ENCODE data around the gene CFAP299.
"Not testable (repeated sequence)": the region's sequence is repeated elsewhere in the genome, so short reads cannot be mapped to it uniquely, and the experiment has no call there.

CFAP299 gene

GRCh38 chr4:80393246-80393969, 57.9 kb downstream of the CFAP299 start:
- no peak for DNase-seq

- no peak for DNase-seq
Measured at GRCh38 chr4:80393970-80394250, 58.4 kb downstream of the CFAP299 start.

GRCh38 chr4:80407246-80407645, 71.7 kb downstream of the CFAP299 start:
- DNase-seq, result no peak

GRCh38 chr4:80409809-80410208, 74.3 kb downstream of the CFAP299 start:
- DNase-seq, result no peak

- no peak for DNase-seq
Measured at GRCh38 chr4:80412322-80412721, 76.8 kb downstream of the CFAP299 start.

DNA sequence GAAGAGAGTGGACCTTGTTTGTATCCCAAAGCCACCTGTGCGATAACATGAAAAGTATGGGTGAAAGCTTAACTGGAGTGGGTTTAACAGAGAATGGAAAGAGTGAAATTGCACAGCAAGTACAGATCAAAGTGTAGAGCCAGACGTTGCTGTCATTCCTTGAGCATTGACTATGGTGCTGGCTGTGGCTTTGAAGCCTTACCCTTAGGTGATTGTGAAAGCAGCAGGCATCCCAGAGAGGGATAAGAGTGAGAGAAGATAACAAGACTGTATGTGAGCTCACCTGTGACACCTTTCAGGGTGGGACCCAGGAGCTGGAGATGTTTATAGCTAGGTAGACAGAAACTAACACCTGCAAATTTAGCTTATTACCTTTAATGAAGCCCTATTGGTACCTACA, 77.6 kb downstream of the CFAP299 start:
- DNase-seq, result no peak

DNA sequence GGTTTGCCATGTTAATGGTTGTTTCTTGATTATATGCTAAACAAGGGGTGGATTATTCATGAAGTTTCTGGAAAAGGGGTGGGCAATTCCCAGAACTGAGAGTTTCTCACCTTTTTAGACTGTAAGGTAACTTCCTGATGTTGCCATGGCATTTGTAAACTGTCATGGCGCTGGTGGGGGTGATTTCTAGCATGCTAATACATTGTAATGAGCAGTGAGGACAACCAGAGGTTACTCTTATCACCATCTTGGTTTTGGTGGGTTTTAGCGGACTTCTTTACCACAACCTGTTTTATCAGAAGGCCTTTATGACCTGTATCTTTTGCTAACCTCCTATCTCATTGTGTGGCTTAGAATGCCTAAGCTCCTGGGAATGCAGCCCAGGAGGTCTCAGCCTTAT, 81.5 kb downstream of the CFAP299 start:
- no peak for DNase-seq

DNA sequence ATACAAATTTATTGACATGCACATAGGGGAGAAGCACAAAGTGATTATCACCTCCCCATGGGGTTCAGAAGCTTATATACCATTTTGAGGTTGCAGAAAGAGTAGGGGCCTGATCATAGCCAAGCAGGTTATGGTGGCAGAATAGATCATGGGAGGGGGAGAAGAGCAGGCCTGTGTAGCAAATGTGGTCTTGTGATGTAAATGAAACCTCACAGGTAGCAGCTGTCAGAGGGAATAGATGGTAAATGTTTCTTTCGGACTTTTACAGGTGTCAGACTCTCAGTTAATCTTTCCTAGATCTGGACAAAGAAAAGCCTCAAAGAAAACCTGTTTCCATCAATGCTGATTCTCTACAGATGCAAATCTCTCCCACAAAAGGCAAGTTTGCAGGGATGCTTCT, 84.4 kb downstream of the CFAP299 start:
- no peak for DNase-seq

GRCh38 chr4:80420638-80421037, 85.1 kb downstream of the CFAP299 start:
- no peak for DNase-seq

DNA sequence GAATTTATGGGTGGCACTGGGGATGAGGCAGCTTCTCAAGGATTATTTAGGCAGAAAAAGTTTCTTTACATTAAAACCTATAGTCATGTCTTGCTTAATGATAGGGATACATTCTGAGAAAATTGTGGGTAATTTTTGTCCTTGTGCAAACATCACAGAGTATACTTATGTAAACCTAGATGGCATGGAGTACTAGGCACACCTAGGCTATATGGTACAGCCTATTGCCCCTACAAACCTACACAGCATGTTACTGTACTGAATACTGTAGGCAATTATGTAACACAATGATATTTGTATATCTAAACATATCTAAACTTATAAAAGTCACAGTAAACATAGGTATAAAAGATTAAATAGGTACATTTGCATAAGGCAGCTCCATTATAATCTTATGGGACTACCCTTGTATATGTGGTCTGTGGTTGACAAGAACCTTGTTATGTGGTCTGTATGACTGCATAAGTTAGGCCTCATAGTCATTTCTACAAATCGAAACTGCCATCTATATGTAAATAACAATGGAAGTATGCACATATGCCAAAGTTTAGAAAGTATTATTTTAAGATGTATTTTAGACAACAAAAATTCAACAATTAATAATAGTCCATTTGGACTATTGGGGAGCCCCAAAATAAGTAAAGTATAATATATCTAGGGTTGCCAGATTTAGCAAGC, 87.3 kb downstream of the CFAP299 start:
- no peak for DNase-seq

- DNase-seq, result no peak
Measured at GRCh38 chr4:80423553-80424224, 88.2 kb downstream of the CFAP299 start.

- no peak for DNase-seq
Measured at GRCh38 chr4:80424225-80424581, 88.7 kb downstream of the CFAP299 start.

DNA sequence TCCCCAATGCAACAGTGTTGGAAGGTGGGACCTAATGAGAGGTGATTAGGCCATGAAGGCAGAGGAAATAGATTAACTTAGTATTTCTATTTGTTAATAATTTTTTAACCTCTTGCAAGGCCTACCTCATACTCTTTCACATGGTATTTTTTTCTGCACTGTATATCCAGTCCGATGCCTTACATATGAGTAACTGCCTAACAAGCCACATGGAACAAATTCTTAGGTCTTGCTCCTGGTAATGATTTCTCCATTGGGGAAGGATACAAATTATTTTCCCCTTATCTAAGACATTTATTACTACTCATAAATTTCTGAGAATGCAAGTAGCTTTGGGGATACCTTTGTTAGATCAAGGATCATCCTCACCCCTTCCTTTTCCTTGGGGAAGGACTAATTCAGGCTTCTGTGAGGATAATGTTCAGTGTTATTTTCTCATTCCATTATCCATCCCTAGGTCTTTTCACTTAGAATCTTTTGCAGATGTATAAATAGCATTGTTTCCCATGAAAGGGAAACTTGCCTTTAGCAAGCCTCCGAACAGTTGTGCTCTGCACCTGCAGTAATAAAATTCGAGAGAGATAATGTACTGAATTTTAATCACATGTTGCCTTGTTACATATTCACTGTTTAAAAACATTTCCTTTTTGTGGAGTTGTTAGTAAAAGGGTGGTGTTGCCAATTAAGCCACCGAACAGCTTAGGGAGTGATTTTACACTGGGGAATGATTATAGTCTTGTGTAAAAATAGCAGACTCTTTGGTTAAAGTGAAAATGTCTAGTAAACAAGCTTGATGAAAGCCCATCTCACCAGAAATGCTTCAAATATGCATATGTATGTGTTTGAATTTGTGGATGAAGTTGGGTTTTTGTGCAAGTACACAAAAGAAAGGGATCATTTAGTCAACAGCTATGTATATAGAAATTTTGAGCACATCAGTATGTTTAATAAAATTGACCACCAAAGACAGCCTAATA, 89.9 kb downstream of the CFAP299 start:
- no peak for DNase-seq

- no peak for DNase-seq
Measured at GRCh38 chr4:80431203-80431965, 95.9 kb downstream of the CFAP299 start.

DNA sequence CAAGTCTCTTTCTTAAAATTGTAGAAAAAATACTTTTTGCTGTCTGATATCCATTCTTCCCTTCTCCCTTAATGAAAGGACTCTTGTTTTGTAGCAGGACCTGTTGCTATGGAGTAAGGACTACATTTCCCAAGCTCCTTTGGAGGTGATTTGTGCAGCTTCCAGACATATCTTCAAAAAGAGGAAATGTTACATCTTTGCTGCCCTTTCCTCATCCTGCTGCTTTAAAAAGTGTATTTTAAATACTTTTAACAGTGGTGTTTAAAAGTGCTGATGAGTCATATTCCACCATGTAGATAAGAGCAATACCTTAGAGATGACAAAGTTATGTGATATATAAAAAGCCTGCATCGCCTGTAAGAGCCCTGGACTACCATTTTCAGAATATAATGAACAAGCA, 98.7 kb downstream of the CFAP299 start:
- no peak for DNase-seq

GRCh38 chr4:80438016-80438415, 102.5 kb downstream of the CFAP299 start:
- DNase-seq, result no peak

- not testable (repeated sequence) for DNase-seq
Measured at GRCh38 chr4:80439294-80440061, 103.9 kb downstream of the CFAP299 start.

DNA sequence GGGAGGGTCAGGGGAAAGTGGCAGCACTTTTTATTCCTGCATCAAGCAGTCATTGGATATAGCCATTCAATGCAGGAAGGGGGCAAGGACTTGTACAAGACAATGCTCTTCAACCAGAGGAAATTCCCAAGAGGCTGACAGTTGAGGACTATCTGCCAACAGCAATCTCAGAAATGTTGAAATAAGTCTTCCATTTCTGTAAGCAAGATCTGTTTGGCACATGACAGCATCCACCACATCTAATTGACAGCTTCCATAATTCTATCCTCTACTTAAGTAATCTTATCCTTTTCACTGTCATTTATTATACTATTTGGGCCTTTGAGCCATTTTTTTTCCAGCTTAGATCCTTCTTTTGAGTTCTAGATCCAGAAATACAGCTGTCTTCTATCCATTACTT, 110.7 kb downstream of the CFAP299 start:
- DNase-seq, result no peak

DNA sequence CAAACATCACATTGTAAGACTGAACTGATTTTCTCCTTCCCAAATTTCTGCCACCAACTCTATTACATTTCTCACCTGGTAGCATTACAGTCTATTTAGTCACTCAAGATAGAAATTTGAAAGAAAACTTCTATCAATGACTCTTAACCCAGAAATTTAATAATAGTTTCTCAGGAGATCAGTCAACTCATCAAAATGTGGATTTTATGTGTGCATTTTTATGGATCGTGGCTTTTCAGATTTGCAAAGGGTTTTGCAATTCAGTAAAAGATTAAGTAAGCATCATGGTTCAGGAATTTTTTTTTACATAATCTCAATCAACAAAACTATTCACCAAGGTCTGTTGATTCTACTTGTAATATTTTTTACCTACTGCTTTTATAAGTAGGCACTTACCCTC, 111.1 kb downstream of the CFAP299 start:
- DNase-seq, result no peak

GRCh38 chr4:80447493-80447892, 112.0 kb downstream of the CFAP299 start:
- DNase-seq, result no peak

DNA sequence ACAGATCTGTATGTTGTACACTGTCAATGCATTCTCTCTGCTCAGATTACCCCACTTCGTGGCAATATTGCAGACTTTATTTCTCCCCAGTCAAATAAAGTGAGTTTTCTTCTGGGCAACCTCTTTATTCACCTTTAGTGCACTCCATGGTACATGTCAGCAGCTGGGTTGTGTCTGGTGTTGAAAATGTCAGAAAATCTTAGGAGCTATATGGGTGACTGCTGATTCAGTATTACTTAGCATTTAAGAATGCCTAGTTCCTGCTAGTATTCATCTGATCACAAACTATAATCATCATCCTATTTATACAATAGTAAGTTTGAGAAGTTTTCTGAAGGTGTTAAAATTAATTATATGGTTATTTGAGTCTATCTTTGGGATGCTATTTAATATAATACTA, 112.5 kb downstream of the CFAP299 start:
- no peak for DNase-seq

DNA sequence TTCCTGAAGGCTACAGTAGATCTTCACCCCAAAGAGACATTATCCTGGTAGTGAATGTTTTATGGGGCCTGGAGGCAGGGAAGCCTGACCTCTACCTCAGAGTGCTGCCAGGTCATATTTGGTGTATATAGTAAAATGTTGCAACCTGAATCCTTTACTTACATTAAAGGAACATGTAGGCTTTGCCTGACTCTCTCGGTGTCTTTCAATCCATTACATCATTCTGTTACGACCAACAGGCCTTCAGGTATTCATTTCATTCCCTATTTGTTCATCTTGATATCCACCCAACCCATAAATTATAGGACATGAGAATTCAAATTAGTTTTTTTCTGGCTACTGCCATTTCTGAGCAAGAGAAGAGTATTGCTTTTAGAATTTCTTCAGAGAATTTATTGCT, 116.5 kb downstream of the CFAP299 start:
- DNase-seq, result no peak

Data from bone marrow (tissue), 2 donors.